Measurements from ENCODE around the gene YBX3. TPM values are rescaled to one million over a fixed set of nuclear protein-coding genes. Genes with fewer than 3 reads are reported as not detected.
A peak's percentile ranks its signal among the peaks of the same experiment; 100 is the strongest.

Gene YBX3
- total and polyA plus RNA-seq, 2 of the 4 experiments (the other 2 are of a cell fraction), result 33.7 to 132 TPM

GRCh38 chr12:10721651-10722501, 1.2 kb downstream of the YBX3 start:
- Histone ChIP-seq H3K9me1 (ENCODE audit: insufficient read depth, low read length) (peaks cover 6% of the 10 kb centered on the region), H2AK5ac (ENCODE audit: low read depth, low read length) (peak overlapping the region; percentile 60), H2BK20ac (ENCODE audit: low read depth, low read length) (peak overlapping the region; percentile 42), H2AFZ (replicated peaks; ENCODE audit: low read length, poor library complexity) (peak overlapping the region; percentile 87), H3K9ac (ENCODE audit: low read depth, low read length) (peak overlapping the region; percentile 78), H2BK120ac (ENCODE audit: low read depth, low read length) (peak overlapping the region; percentile 46), H3K4me3 (ENCODE audit: insufficient read depth, low read depth, low read length) (peak overlapping the region; percentile 83), H2AK9ac (replicated peaks; ENCODE audit: low read depth, low read length, poor library complexity) (peak overlapping the region; percentile 97), H3K56ac (ENCODE audit: extremely low read depth, insufficient read depth, low read length) (peak overlapping the region; percentile 73), H3K4me1 (ENCODE audit: control insufficient read depth, insufficient read depth, low read length) (peaks cover 5% of the 10 kb centered on the region), H4K8ac (ENCODE audit: low read depth in 2 of 2, low read length in 2 of 2) (peak overlapping the region; percentile 26 to 51), H4K20me1 (ENCODE audit: insufficient read depth, low read length) (peaks cover 30% of the 10 kb centered on the region), H3K36me3 (ENCODE audit: control insufficient read depth, insufficient read depth, low read length) (no peaks in the 10 kb centered on the region; the same call in 1 of the 2 replicates), H3K23ac (ENCODE audit: low read depth, low read length) (peak overlapping the region; percentile 79), H3K18ac (ENCODE audit: low read depth, low read length) (peak overlapping the region; percentile 46), H3K9me3 (ENCODE audit: control insufficient read depth, insufficient read depth, low read length) (no peaks in the 10 kb centered on the region), H2BK15ac (ENCODE audit: low read depth, low read length) (0 out of 3 replicates have a peak overlapping the region, but pooled peaks have one; percentile 5), H3K4me2 (ENCODE audit: low read depth, low read length) (peak overlapping the region; percentile 91), H3K4ac (ENCODE audit: low read depth, low read length) (peak overlapping the region; percentile 80), H4K5ac (ENCODE audit: low read depth, low read length) (peak overlapping the region; percentile 16; the same call in 1 of the 2 replicates), H2BK5ac (ENCODE audit: low read depth, low read length, poor library complexity, severe bottlenecking) (peak overlapping the region; percentile 77), H3K27ac (ENCODE audit: insufficient read depth, low read length) (peak overlapping the region; percentile 84), H4K91ac (ENCODE audit: insufficient read depth, low read depth, low read length) (peak overlapping the region; percentile 63; the same call in 1 of the 2 replicates), H3K79me1 (ENCODE audit: low read depth in 1 of 2, low read length in 2 of 2) (peaks cover 4 to 32% of the 10 kb centered on the region in 2 experiments), H3K14ac (replicated peaks; ENCODE audit: low read depth, low read length) (peak overlapping the region; percentile 87), H3K27me3 (ENCODE audit: control insufficient read depth, insufficient read depth, low read length) (no peaks in the 10 kb centered on the region)
- ChIA-PET POLR2A (ENCODE audit: unreplicated experiment) (no interaction called here), CTCF (interaction anchor here (1.5 kb wide), 1 partner anchor 10 kb away, joined by 3 read pairs; no protein-coding TSS in a partner anchor)
- 0% methylated on average over 1 of the region's 26 CpGs; no CpG with 5 or more reads in 1 of the 2 experiments for WGBS, 2 experiments (ENCODE audit: extremely low coverage in 2 of 2, insufficient read length in 1 of 2)
- dilution Hi-C loops (cut with HindIII; ENCODE audit: low sequenced_read_pairs, unreplicated experiment), result no loop called here
- in situ Hi-C loops (cut with MboI; ENCODE audit: low sequenced_read_pairs), result no loop called here
- DNase-seq (peak; percentile 99), ATAC-seq (ENCODE audit: low read depth) (peak; percentile 55)
- intact Hi-C loops (cut with micrococcal nuclease), result loop anchor here (1.0 kb wide), 1 partner anchor 109 kb away; the partner anchor contains the start of gene MAGOHB
- BruUV-seq (replicated peaks), result no TSS peak
- TF ChIP-seq BHLHE40 (IDR thresholded peaks at IDR 0.05; ENCODE audit: low read depth, low read length) (peak; percentile 84), FOS (IDR thresholded peaks at IDR 0.05; ENCODE audit: low read depth, low read length) (peak; percentile 3; the same call in 1 of the 2 replicates), MAFK (IDR thresholded peaks at IDR 0.05; ENCODE audit: low read depth, low read length) (no peak), CEBPB (IDR thresholded peaks at IDR 0.05; ENCODE audit: low read depth, low read length) (peak; percentile 100), MXI1 (IDR thresholded peaks at IDR 0.05; ENCODE audit: borderline replicate concordance, low read depth, low read length) (peak; percentile 91), USF2 (IDR thresholded peaks at IDR 0.05; ENCODE audit: low read depth, low read length) (peak; percentile 85), CHD1 (IDR thresholded peaks at IDR 0.05; ENCODE audit: low read depth, low read length) (no peak; the same call in 1 of the 2 replicates), RAD21 (IDR thresholded peaks at IDR 0.05; ENCODE audit: low read length) (no peak), MAZ (IDR thresholded peaks at IDR 0.05; ENCODE audit: borderline replicate concordance, low read depth, low read length) (peak; percentile 16; the same call in 1 of the 2 replicates), POLR2A (IDR thresholded peaks at IDR 0.05; ENCODE audit: low read depth, low read length) (peak; percentile 84), ELK1 (IDR thresholded peaks at IDR 0.05; ENCODE audit: borderline replicate concordance, low read depth, low read length) (no peak), RFX5 (IDR thresholded peaks at IDR 0.05; ENCODE audit: low read depth, low read length) (0 out of 2 replicates have a peak, but pooled peaks have one; percentile 25), CTCF (conservative IDR thresholded peaks at IDR 0.05; ENCODE audit: low read depth, low read length) (no peak)

Measured in IMR-90 (cell line).